NT2/D1 (cell line): ENCODE measurements around the gene UIMC1.

ENCODE experiments used
- DNase-seq: peaks from one replicate; pipeline ENCODE4 v3.0.0-alpha.2; 2011; ENCODE audit warnings: low read depth, low spot score
- H3K27me3 ChIP-seq: 2 replicates; pipeline ENCODE4 v1.6.0; 2011; ENCODE audit warnings: mild to moderate bottlenecking; ENCODE audit not compliant: insufficient read length, insufficient read depth
- H3K36me3 ChIP-seq: 2 replicates; pipeline ENCODE4 v1.6.1; 2011; ENCODE audit warnings: mild to moderate bottlenecking, low read length, mixed read lengths; ENCODE audit not compliant: insufficient read depth, insufficient read length
- H3K4me1 ChIP-seq: 2 replicates; pipeline ENCODE4 v1.5.1; 2011; ENCODE audit not compliant: insufficient read depth, insufficient read length
- H3K4me3 ChIP-seq: 2 replicates; pipeline ENCODE4 v1.5.1; 2011; ENCODE audit warnings: low read depth; ENCODE audit not compliant: insufficient read length
- H3K9ac ChIP-seq: 2 replicates; pipeline ENCODE4 v1.6.0; 2011; ENCODE audit warnings: low read depth; ENCODE audit not compliant: insufficient read length
- H3K9me3 ChIP-seq: 2 replicates; pipeline ENCODE4 v1.5.1; 2011; ENCODE audit warnings: mild to moderate bottlenecking, low read length; ENCODE audit not compliant: insufficient read depth
- SUZ12 ChIP-seq: IDR thresholded peaks from 2 replicates; pipeline ENCODE4 v1.6.1; 2011; ENCODE audit not compliant: insufficient read length, insufficient read depth; ENCODE audit errors: extremely low read depth
- YY1 ChIP-seq: IDR thresholded peaks from 2 replicates; pipeline ENCODE4 v1.6.1; 2011; ENCODE audit not compliant: insufficient read length, insufficient read depth
- ZNF274 ChIP-seq: IDR thresholded peaks from 2 replicates; pipeline ENCODE4 v1.6.1; 2011; ENCODE audit warnings: mild to moderate bottlenecking, low read depth, low read length

The UIMC1 gene

DNA sequence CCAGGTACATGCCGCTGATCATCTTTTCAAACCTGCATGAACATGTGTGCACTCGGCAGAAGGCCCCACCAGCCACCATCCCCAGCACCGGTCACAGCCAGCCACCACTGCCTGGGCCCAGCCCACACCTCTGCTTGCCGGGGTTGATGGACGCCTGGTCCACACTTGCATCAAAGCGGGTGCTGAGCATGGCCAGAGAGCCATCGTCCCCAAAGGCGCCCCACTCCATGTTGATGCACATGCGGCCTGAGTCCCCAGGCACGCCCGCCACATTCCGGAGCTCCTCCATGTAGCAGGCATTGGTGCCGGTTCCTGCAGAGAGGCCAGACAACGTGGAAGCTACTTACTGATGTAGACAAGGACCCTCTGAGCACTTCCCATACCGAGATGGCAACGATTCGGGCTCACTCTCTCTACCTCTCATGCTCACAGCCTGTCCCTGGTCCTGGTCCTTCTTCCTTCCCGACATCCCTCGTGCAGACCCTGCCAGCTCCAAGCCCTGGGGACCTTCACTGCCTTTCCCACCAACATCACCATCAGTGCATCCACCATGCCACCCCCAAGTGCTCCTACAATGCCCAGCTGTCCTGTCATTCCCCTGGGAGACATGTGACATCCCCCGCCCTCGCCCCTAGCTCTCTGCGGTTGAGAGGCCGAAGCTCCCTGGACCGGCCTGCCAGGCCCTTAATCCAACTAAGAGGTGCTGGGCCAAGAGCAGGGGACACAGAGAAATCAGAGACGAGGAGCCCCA is 124.6 kb downstream of the UIMC1 start:
- Histone ChIP-seq H3K9ac (no peak overlapping the region), H3K36me3 (no peaks in the 10 kb centered on the region), H3K9me3 (no peaks in the 10 kb centered on the region), H3K4me3 (no peak overlapping the region), H3K27me3 (no peaks in the 10 kb centered on the region), H3K4me1 (peaks cover 7% of the 10 kb centered on the region)
- TF ChIP-seq ZNF274 (no peak), SUZ12 (no peak), YY1 (no peak)
- DNase-seq: no peak

- no peak for DNase-seq
- H3K4me1 ChIP-seq: peaks cover 7% of the 10 kb centered on the region
- no peaks in the 10 kb centered on the region for H3K9me3 ChIP-seq
- no peak overlapping the region for H3K9ac ChIP-seq
- H3K4me3 ChIP-seq: no peak overlapping the region
- no peaks in the 10 kb centered on the region for H3K36me3 ChIP-seq
- no peak for TF ChIP-seq ZNF274
- no peak for TF ChIP-seq SUZ12
- TF ChIP-seq YY1: no peak
- peaks cover 4% of the 10 kb centered on the region for H3K27me3 ChIP-seq
Measured at GRCh38 chr5:176881021-176881749, 125.4 kb downstream of the UIMC1 start.

GRCh38 chr5:176880366-176881020 is 126.1 kb downstream of the UIMC1 start:
- Histone ChIP-seq H3K27me3 (peaks cover 7% of the 10 kb centered on the region), H3K9me3 (no peaks in the 10 kb centered on the region), H3K4me3 (no peak overlapping the region), H3K4me1 (peaks cover 11% of the 10 kb centered on the region), H3K9ac (no peak overlapping the region), H3K36me3 (no peaks in the 10 kb centered on the region)
- TF ChIP-seq SUZ12: no peak
- TF ChIP-seq YY1: no peak
- no peak for TF ChIP-seq ZNF274
- DNase-seq: no peak

DNA sequence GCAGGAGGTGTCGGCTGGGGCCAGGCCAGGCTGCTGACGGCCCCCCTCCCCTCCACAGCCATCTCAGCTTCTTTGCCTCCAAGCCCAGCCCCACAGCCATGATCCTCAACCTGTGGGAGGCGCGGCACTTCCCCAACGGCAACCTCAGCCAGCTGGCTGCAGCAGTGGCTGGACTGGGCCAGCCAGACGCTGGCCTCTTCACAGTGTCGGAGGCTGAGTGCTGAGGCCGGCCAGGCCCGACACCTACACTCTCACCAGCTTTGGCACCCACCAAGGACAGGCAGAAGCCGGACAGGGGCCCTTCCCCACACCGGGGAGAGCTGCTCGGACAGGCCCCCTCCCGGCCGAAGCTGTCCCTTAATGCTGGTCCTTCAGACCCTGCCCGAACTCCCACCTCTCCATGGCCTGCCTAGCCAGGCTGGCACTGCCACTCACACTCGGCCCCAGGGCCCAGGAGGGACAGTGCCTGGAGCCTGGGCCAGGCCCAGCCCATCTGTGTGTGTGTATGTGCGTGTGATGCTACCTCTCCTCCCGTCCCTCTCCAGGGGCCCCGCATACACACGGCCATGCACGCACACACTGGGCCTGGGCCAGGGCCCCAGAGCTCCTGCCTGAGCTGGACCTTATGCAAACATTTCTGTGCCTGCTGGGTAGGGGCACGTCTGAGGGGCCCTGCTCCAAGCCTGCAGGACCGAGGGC is 126.8 kb downstream of the UIMC1 start:
- Histone ChIP-seq H3K9ac (no peak overlapping the region), H3K4me1 (peaks cover 11% of the 10 kb centered on the region), H3K9me3 (no peaks in the 10 kb centered on the region), H3K27me3 (peaks cover 7% of the 10 kb centered on the region), H3K36me3 (no peaks in the 10 kb centered on the region), H3K4me3 (no peak overlapping the region)
- TF ChIP-seq SUZ12 (no peak), YY1 (no peak), ZNF274 (no peak)
- no peak for DNase-seq

DNA sequence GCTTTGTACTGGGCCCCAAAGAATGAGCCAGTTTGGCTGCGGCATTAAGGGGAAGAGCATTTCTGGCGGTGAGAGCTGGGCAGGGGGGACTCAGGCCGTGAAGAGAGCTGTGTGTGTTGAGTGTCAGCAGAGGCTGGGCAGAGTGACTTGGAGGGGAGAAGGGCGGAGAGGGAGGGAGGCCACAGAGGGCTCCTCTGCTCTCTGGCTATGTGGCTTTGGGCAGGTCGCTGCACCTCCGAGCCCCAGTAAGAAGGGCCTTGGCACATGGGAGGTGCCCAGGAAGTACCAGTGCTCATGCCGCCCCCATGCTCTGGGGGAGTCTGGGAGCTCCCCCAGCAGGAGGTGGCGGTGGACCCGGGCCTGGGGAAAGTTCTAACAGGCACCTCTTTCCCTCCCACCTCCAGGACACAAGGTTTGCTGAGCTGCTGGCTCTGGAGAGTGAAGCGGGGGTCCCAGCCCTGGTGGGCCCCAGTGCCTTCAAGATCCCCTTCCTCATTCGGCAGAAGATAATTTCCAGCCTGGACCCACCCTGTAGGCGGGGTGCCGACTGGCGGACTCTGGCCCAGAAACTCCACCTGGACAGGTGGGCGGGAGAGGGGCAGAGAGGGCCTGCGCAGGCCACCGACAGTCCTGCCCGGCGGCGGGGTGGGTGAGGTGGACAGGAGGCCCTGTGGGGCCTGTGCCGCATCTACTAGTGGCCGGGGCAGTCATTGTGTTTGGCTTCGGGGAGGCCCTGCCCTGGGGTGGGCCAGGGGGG is 127.5 kb downstream of the UIMC1 start:
- peaks cover 7% of the 10 kb centered on the region for H3K27me3 ChIP-seq
- H3K36me3 ChIP-seq: no peaks in the 10 kb centered on the region
- H3K4me3 ChIP-seq: no peak overlapping the region
- DNase-seq: no peak
- no peaks in the 10 kb centered on the region for H3K9me3 ChIP-seq
- H3K9ac ChIP-seq: no peak overlapping the region
- H3K4me1 ChIP-seq: peaks cover 11% of the 10 kb centered on the region
- no peak for TF ChIP-seq SUZ12

GRCh38 chr5:176878463-176878862 is 128.1 kb downstream of the UIMC1 start:
- Histone ChIP-seq H3K4me1 (peaks cover 11% of the 10 kb centered on the region), H3K36me3 (no peaks in the 10 kb centered on the region), H3K9me3 (no peaks in the 10 kb centered on the region), H3K9ac (no peak overlapping the region), H3K27me3 (peaks cover 7% of the 10 kb centered on the region), H3K4me3 (no peak overlapping the region)
- no peak for TF ChIP-seq SUZ12
- TF ChIP-seq ZNF274: no peak
- TF ChIP-seq YY1: no peak
- DNase-seq: no peak

DNA sequence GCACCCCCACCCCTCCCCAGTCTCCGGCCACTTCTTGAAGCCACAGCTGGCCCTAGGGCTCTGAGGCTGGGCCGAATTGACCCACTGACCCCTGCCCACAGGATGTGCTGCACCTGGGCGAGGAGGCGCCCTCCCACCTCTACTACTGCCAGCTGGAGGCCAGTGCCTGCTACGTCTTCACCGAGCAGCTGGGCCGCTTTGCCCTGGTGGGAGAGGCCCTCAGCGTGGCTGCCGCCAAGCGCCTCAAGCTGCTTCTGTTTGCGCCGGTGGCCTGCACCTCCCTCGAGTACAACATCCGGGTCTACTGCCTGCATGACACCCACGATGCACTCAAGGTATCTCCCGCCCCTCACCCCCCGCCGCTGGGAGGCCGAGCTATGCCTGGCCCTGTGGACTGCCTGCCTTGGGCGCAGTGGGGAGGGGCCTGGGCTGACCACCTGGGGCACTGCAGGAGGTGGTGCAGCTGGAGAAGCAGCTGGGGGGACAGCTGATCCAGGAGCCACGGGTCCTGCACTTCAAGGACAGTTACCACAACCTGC is 128.7 kb downstream of the UIMC1 start:
- Histone ChIP-seq H3K4me3 (no peak overlapping the region), H3K9ac (no peak overlapping the region), H3K36me3 (no peaks in the 10 kb centered on the region), H3K27me3 (peaks cover 7% of the 10 kb centered on the region), H3K4me1 (peaks cover 11% of the 10 kb centered on the region), H3K9me3 (no peaks in the 10 kb centered on the region)
- DNase-seq: no peak
- TF ChIP-seq YY1 (no peak), ZNF274 (no peak), SUZ12 (no peak)
